ENCODE measurements around the gene DGKG.

DGKG gene

DNA sequence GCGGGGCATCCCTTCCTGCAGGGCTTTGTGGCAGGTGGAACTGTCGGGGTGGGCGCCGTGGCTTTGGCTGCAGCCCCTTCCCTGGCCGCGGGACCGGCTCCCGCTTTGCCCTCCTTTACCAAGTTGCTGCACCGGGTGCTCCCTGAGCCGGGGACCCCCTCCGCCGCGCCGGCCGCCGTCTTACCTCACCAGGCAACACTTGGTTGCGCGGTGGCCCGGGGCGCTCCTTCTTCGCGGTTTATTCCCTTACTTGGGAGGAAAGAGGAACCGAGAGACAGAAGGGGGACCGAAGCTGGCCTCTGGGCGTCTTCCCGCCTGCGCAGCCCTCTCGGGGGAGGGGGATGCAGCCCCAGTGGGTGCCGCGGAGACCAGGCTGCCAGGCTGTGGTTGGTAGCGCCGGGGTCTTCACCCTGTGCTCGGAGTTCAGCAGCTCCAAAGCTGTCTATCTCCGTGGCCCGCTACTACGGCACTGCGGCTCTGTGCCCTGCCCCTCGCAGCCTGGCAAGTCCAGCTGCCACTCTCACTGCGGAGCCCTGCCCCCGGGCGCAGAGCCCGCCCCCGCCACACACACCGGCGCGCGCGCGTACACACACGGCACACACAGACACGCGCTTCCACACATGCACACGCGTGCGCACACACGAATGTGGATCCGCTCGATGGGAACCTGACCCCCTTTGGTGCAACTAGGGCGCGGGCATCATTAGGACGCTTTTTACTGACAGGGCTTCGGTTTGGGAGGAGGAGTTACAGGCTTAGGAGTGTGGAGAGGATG, at the start of gene DGKG:
Gene DGKG (minus strand): TSS at position 473 of the 775 bp plus-strand sequence. CDS start 41,775 bp downstream, outside the sequence.
- H3K4me1 ChIP-seq (ENCODE audit: control insufficient read depth, insufficient read depth, low read length) = peaks cover 12% of the 10 kb centered on the region
- H3K27me3 ChIP-seq (ENCODE audit: control insufficient read depth, insufficient read depth, low read length) = peaks cover 47% of the 10 kb centered on the region
- H3K9me3 ChIP-seq (ENCODE audit: control insufficient read depth, low read length) = no peaks in the 10 kb centered on the region
- no peak within 1 kb of the TSS for H3K9ac ChIP-seq (ENCODE audit: low read length)
- H3K36me3 ChIP-seq (ENCODE audit: control insufficient read depth, insufficient read depth, low read length) = no peaks in the 10 kb centered on the region
- no peak within 1 kb of the TSS for H3K4me3 ChIP-seq (ENCODE audit: low read length)

- no peak overlapping the region for H3K4me3 ChIP-seq (ENCODE audit: low read length)
- peaks cover 22% of the 10 kb centered on the region for H3K4me1 ChIP-seq (ENCODE audit: control insufficient read depth, insufficient read depth, low read length)
- no peaks in the 10 kb centered on the region for H3K9me3 ChIP-seq (ENCODE audit: control insufficient read depth, low read length)
- no peak overlapping the region for H3K9ac ChIP-seq (ENCODE audit: low read length)
- H3K27me3 ChIP-seq (ENCODE audit: control insufficient read depth, insufficient read depth, low read length) = no peaks in the 10 kb centered on the region
- no peaks in the 10 kb centered on the region for H3K36me3 ChIP-seq (ENCODE audit: control insufficient read depth, insufficient read depth, low read length)
Measured at GRCh38 chr3:186411089-186411488, 49.1 kb upstream of the DGKG start.

DNA sequence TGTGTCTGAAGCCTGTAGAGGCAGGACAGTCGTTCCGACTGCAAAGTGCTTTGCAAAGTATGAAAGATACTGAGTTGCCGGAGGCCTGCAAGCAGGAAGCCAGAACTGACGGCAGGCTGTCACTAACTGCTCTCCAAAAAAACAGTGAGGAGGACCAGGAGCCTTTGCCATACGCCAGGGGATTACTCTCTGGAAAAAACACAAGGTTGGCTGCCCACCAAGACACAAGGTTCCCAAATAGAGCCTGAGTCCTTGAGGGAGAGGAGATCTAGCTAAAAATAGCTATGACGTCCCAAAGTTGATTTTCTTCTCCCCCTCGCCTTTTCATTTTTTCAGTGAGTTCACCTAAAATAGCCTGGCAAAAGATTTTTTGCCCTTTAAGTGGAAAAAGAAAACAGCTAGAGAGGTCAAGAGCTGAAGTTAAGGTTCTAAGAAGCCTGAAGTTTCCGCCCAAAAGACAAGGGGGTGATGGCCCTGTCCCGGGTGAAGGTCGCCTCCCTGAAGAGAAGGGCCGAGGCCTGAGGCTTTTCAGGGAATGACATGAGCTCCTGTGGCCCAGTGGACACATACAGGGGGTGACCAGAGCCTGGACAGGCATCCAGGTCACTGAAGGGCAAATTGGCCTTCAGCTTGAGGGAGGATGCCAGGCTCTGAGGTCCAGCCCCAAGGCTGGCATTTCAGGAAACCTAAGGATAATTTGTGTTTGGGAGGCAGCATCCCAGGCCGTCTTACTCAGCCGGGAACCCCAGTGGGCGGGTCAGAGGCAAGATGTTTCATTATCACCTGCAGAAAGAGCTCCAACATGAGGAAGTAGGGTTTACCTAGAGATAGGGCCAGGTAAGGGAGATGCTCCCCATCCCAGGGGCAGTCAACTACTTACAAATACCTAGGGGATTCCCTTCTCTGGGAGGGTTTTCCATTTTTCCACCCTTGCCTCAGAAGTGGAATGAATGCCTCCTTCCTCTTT, 44.9 kb upstream of the DGKG start:
- H3K4me3 ChIP-seq (ENCODE audit: low read length) = no peak overlapping the region
- no peaks in the 10 kb centered on the region for H3K27me3 ChIP-seq (ENCODE audit: control insufficient read depth, insufficient read depth, low read length)
- H3K4me1 ChIP-seq (ENCODE audit: control insufficient read depth, insufficient read depth, low read length) = no peaks in the 10 kb centered on the region
- H3K9me3 ChIP-seq (ENCODE audit: control insufficient read depth, low read length) = no peaks in the 10 kb centered on the region
- H3K9ac ChIP-seq (ENCODE audit: low read length) = no peak overlapping the region
- H3K36me3 ChIP-seq (ENCODE audit: control insufficient read depth, insufficient read depth, low read length) = no peaks in the 10 kb centered on the region

GRCh38 chr3:186401556-186401955, 39.5 kb upstream of the DGKG start:
- no peaks in the 10 kb centered on the region for H3K9me3 ChIP-seq (ENCODE audit: control insufficient read depth, low read length)
- H3K36me3 ChIP-seq (ENCODE audit: control insufficient read depth, insufficient read depth, low read length) = no peaks in the 10 kb centered on the region
- H3K27me3 ChIP-seq (ENCODE audit: control insufficient read depth, insufficient read depth, low read length) = no peaks in the 10 kb centered on the region
- H3K4me3 ChIP-seq (ENCODE audit: low read length) = no peak overlapping the region
- no peaks in the 10 kb centered on the region for H3K4me1 ChIP-seq (ENCODE audit: control insufficient read depth, insufficient read depth, low read length)
- H3K9ac ChIP-seq (ENCODE audit: low read length) = no peak overlapping the region

- no peaks in the 10 kb centered on the region for H3K4me1 ChIP-seq (ENCODE audit: control insufficient read depth, insufficient read depth, low read length)
Measured at GRCh38 chr3:186400662-186401061, 38.6 kb upstream of the DGKG start.

GRCh38 chr3:186400026-186400425, 38.0 kb upstream of the DGKG start:
- Histone ChIP-seq H3K27me3 (ENCODE audit: control insufficient read depth, insufficient read depth, low read length) (no peaks in the 10 kb centered on the region), H3K4me3 (ENCODE audit: low read length) (no peak overlapping the region), H3K4me1 (ENCODE audit: control insufficient read depth, insufficient read depth, low read length) (no peaks in the 10 kb centered on the region), H3K9ac (ENCODE audit: low read length) (no peak overlapping the region), H3K9me3 (ENCODE audit: control insufficient read depth, low read length) (no peaks in the 10 kb centered on the region), H3K36me3 (ENCODE audit: control insufficient read depth, insufficient read depth, low read length) (no peaks in the 10 kb centered on the region)

More at GRCh38 chr3:186400662-186401061, 38.6 kb upstream of the DGKG start:
- H3K36me3 ChIP-seq (ENCODE audit: control insufficient read depth, insufficient read depth, low read length) = no peaks in the 10 kb centered on the region
- H3K4me3 ChIP-seq (ENCODE audit: low read length) = no peak overlapping the region
- no peak overlapping the region for H3K9ac ChIP-seq (ENCODE audit: low read length)
- no peaks in the 10 kb centered on the region for H3K9me3 ChIP-seq (ENCODE audit: control insufficient read depth, low read length)
- H3K27me3 ChIP-seq (ENCODE audit: control insufficient read depth, insufficient read depth, low read length) = no peaks in the 10 kb centered on the region

- no peak overlapping the region for H3K9ac ChIP-seq (ENCODE audit: low read length)
- H3K9me3 ChIP-seq (ENCODE audit: control insufficient read depth, low read length) = no peaks in the 10 kb centered on the region
- no peaks in the 10 kb centered on the region for H3K27me3 ChIP-seq (ENCODE audit: control insufficient read depth, insufficient read depth, low read length)
- no peaks in the 10 kb centered on the region for H3K4me1 ChIP-seq (ENCODE audit: control insufficient read depth, insufficient read depth, low read length)
- H3K36me3 ChIP-seq (ENCODE audit: control insufficient read depth, insufficient read depth, low read length) = no peaks in the 10 kb centered on the region
- no peak overlapping the region for H3K4me3 ChIP-seq (ENCODE audit: low read length)
Measured at GRCh38 chr3:186394566-186395217, 32.7 kb upstream of the DGKG start.

DNA sequence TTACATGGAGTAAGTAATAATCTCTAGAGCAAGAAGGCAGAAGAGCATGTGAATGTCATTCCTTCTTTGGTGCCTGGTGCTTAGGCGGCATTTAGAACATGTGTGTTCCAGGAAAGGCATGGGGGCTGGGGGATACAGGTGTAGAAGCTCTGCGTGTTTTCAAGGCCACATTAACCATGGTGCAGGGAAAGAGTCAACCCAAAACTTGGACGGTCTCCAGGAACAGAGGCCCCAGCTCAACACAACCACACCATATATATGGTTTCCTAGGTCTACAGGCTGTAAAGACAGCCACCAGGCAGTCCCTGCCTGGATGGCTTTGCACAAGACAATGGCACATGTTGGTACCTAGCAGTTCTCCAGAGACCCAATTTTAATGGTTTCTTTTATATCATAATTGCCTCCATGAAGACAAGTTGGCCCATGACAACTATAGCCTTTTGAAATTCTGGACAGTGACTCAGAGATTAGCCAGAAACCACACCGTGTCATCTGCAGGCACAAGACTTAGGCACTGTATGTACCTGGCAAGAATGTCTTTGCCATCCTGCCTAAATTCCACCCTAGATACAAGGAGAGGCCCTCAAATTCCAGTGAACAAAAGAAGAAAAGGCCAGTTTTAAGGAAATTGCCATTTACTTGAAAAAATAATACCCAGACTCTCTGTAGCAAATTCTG, 25.0 kb upstream of the DGKG start:
- no peaks in the 10 kb centered on the region for H3K27me3 ChIP-seq (ENCODE audit: control insufficient read depth, insufficient read depth, low read length)
- H3K9ac ChIP-seq (ENCODE audit: low read length) = no peak overlapping the region
- H3K9me3 ChIP-seq (ENCODE audit: control insufficient read depth, low read length) = no peaks in the 10 kb centered on the region
- no peak overlapping the region for H3K4me3 ChIP-seq (ENCODE audit: low read length)
- no peaks in the 10 kb centered on the region for H3K36me3 ChIP-seq (ENCODE audit: control insufficient read depth, insufficient read depth, low read length)
- H3K4me1 ChIP-seq (ENCODE audit: control insufficient read depth, insufficient read depth, low read length) = peaks cover 16% of the 10 kb centered on the region

DNA sequence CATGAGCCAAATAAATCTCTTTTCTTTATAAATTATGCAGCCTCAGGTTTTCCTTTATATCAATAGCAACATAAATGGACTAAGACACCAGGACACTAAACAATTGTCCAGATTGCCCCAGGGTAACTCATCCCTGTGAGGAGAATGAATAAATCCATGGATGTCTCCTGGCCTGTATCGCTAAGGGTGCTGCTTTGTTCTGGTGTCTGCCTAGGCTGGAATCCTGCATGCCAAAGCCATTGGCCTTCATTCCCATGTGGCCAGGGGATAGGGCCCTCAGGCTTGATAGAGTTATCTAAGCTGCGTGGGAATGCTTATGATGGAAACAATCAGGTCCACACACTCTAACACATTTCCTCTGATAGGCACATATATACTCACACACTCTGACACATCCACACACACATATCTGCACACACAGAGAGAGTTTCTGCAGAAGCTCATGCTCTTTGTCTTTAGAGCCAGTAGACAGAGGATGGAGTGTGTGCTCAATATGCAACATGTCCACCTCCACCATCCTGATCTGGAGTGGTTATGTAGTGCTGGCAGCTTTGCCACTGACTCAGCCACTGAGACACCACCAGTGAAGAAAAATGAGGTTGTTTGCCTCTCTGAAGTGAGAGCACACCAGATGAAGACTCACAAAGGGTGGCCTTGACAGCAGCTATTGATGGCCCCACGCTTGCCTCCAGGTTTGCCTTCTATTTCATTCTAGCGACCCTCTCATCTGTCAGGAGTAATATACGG, 24.0 kb upstream of the DGKG start:
- Histone ChIP-seq H3K9ac (ENCODE audit: low read length) (no peak overlapping the region), H3K4me3 (ENCODE audit: low read length) (no peak overlapping the region), H3K9me3 (ENCODE audit: control insufficient read depth, low read length) (no peaks in the 10 kb centered on the region), H3K36me3 (ENCODE audit: control insufficient read depth, insufficient read depth, low read length) (no peaks in the 10 kb centered on the region), H3K4me1 (ENCODE audit: control insufficient read depth, insufficient read depth, low read length) (peaks cover 22% of the 10 kb centered on the region), H3K27me3 (ENCODE audit: control insufficient read depth, insufficient read depth, low read length) (no peaks in the 10 kb centered on the region)

DNA sequence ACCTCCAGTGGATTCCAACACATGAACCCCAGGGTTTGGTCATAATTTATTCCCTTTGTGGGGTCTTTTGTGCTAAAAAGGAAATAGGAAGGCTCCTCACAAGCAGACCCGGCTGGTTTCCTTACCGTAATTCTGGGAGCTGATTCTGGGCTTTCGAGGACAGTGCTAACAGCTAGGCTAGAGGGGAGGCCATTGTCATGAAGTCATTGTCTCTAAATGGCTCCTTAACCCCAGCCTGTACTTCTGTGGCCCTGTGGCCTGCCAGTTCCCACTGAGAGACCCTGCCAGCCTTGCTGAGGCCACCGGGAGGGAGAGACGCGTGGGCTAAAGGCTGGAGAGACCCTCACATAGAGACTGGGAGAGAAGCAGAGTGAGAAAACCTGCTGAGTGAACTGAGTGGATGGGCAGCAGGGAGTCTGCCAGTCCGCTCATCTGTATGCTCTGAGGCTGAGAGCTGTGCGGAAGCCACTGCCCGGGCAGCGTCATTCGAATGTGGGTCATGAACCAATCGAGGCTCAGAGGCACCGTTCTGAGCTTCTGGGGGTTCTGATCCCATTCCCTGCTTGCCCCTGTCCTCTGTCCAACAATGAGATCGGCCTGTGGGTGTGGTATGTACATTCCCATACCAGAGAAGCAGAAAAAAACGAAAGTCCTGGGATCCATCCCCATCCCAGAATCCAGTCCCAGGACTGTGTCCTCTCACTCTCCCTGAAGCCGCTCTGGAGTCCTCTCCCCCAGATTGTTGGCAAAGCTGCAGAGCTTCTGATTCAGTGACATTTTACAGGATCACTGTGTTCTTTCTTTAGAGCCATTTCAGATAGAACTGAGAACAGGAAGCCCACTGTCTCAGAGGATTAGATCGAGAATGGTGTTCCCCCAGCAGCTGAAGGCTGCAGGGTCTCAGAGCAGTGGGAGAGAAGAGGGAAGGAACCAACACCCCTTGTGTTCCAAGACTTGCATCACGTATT, 21.3 kb upstream of the DGKG start:
- H3K9ac ChIP-seq (ENCODE audit: low read length) = no peak overlapping the region
- H3K4me3 ChIP-seq (ENCODE audit: low read length) = no peak overlapping the region

More for the DNA sequence above, 21.3 kb upstream of the DGKG start:
- Histone ChIP-seq H3K27me3 (ENCODE audit: control insufficient read depth, insufficient read depth, low read length) (no peaks in the 10 kb centered on the region), H3K9me3 (ENCODE audit: control insufficient read depth, low read length) (no peaks in the 10 kb centered on the region), H3K36me3 (ENCODE audit: control insufficient read depth, insufficient read depth, low read length) (no peaks in the 10 kb centered on the region), H3K4me1 (ENCODE audit: control insufficient read depth, insufficient read depth, low read length) (peaks cover 30% of the 10 kb centered on the region)
